PC-3 (cell line): ENCODE data around the gene PRKG2. TPM values are rescaled to one million over a fixed set of nuclear protein-coding genes. Genes with fewer than 3 reads are reported as not detected.

Experiments used
- ATAC-seq: fragments of 200-7000 bp; cut with Tn5 transposase; 2 replicates; pipeline ENCODE4 v1.9.1; 2020; ENCODE audit warnings: mild to moderate bottlenecking, moderate library complexity
- BruUV-seq: library from RNA; stranded (reverse); fragments of 400-500 nt; replicated peaks from 2 replicates; lab custom pipeline; 2021; lab: Mats Ljungman, UMichigan
- CTCF ChIA-PET: fragments of 300-600 bp; sonication (Branson Sonifier 250); formaldehyde crosslinking; loops from one replicate; lab custom pipeline; 2022; ENCODE audit warnings: antibody characterized with exemption; lab: Charles Lee
- POLR2A ChIA-PET: fragments of 300-600 bp; sonication (Branson Sonifier 250); formaldehyde crosslinking; loops from one replicate; lab custom pipeline; 2022; ENCODE audit warnings: antibody characterized with exemption; ENCODE audit not compliant: unreplicated experiment; lab: Charles Lee
- DNase-seq: peaks from one replicate; pipeline ENCODE4 v3.0.0-alpha.2; 2015
- H2AFZ ChIP-seq: fragments of 300-600 bp; sonication (generic); 2 replicates; pipeline ENCODE4 v1.6.0; 2016; ENCODE audit warnings: antibody characterized with exemption, low read length
- H3F3A ChIP-seq: fragments of 300-600 bp; sonication (generic); one replicate; pipeline ENCODE4 v1.6.0; 2017; ENCODE audit warnings: antibody characterized with exemption, low read length, control low read depth, mild to moderate bottlenecking; ENCODE audit not compliant: unreplicated experiment
- H3K27ac ChIP-seq: fragments of 300-600 bp; sonication (generic); 2 replicates; pipeline ENCODE4 v1.5.1; 2016; ENCODE audit warnings: mild to moderate bottlenecking, low read length
- H3K27me3 ChIP-seq: fragments of 300-600 bp; sonication (generic); 2 replicates; pipeline ENCODE4 v1.6.1; 2016; ENCODE audit warnings: low read length, mixed read lengths
- H3K36me3 ChIP-seq: fragments of 300-600 bp; sonication (generic); 2 replicates; pipeline ENCODE4 v1.6.1; 2016; ENCODE audit warnings: low read depth, mixed run types, low read length, mixed read lengths
- H3K4me1 ChIP-seq: fragments of 300-600 bp; sonication (generic); 2 replicates; pipeline ENCODE4 v1.5.1; 2016; ENCODE audit warnings: low read length; ENCODE audit not compliant: insufficient read depth
- H3K4me2 ChIP-seq: fragments of 300-600 bp; sonication (generic); 2 replicates; pipeline ENCODE4 v1.6.0; 2016; ENCODE audit warnings: low read length
- H3K4me3 ChIP-seq: fragments of 300-600 bp; sonication (generic); 2 replicates; pipeline ENCODE4 v1.5.1; 2016; ENCODE audit warnings: mild to moderate bottlenecking, low read length, mixed read lengths
- H3K79me2 ChIP-seq: fragments of 300-600 bp; sonication (generic); 2 replicates; pipeline ENCODE4 v1.6.1; 2017; ENCODE audit warnings: low read length, mixed read lengths
- H3K9ac ChIP-seq: fragments of 300-600 bp; sonication (generic); 2 replicates; pipeline ENCODE4 v1.6.0; 2016; ENCODE audit warnings: mild to moderate bottlenecking, low read length
- H3K9me2 ChIP-seq: fragments of 300-600 bp; sonication (generic); replicated peaks from 2 replicates; pipeline ENCODE4 v1.6.1; 2016; ENCODE audit warnings: mixed run types, low read length, mixed read lengths
- H3K9me3 ChIP-seq: fragments of 300-600 bp; sonication (generic); 2 replicates; pipeline ENCODE4 v1.6.1; 2016; ENCODE audit warnings: low read length, mixed read lengths
- H4K20me1 ChIP-seq: fragments of 300-600 bp; sonication (generic); 2 replicates; pipeline ENCODE4 v1.6.1; 2016; ENCODE audit warnings: low read length, mixed read lengths
- CTCF ChIP-seq: fragments of 300-600 bp; sonication (generic); conservative IDR thresholded peaks from 2 replicates; pipeline ENCODE4 v1.5.1; 2017; ENCODE audit warnings: antibody characterized with exemption, low read depth, mild to moderate bottlenecking, low read length
- EZH2 ChIP-seq: fragments of 300-600 bp; sonication (generic); IDR thresholded peaks from one replicate; pipeline ENCODE4 v1.6.1; 2017; ENCODE audit warnings: antibody characterized with exemption, mild to moderate bottlenecking, low read length; ENCODE audit not compliant: unreplicated experiment
- EZH2phosphoT487 ChIP-seq: fragments of 300-600 bp; sonication (generic); IDR thresholded peaks from 2 replicates; pipeline ENCODE4 v1.6.1; 2018; ENCODE audit warnings: mild to moderate bottlenecking, antibody characterized with exemption, low read length, borderline replicate concordance
- intact Hi-C: fragments of 100-400 bp; cut with micrococcal nuclease; formaldehyde crosslinking; loops from 2 replicates; pipeline ENCODE4 v1.9.0; 2023
- total RNA-seq: library from RNA; depleted of rRNA; stranded (reverse); fragments of >200 nt; gene quantifications from 2 replicates; pipeline ENCODE4 v1.2.3, GENCODE V29; 2014

The PRKG2 gene
- total RNA-seq, 1 experiment from 2014 or later: 0.55 TPM

- H3K9me3 ChIP-seq: no peaks in the 10 kb centered on the region
- BruUV-seq: no TSS peak
- H3K4me1 ChIP-seq: no peaks in the 10 kb centered on the region
- no peaks in the 10 kb centered on the region for H3K27me3 ChIP-seq
- ATAC-seq: no peak
- CTCF ChIA-PET: no interaction called here
- no peak overlapping the region for H3K4me3 ChIP-seq
- H3K79me2 ChIP-seq: no peaks in the 10 kb centered on the region
- POLR2A ChIA-PET: no interaction called here
- no peak overlapping the region for H3K27ac ChIP-seq
- no peak for DNase-seq
- no peaks in the 10 kb centered on the region for H4K20me1 ChIP-seq
- no peaks in the 10 kb centered on the region for H3K9me2 ChIP-seq
- H3K4me2 ChIP-seq: no peak overlapping the region
- H3K9ac ChIP-seq: no peak overlapping the region
- intact Hi-C loops: no loop called here
- no peaks in the 10 kb centered on the region for H3F3A ChIP-seq
- TF ChIP-seq EZH2phosphoT487: no peak
- no peak for TF ChIP-seq EZH2
- no peak for TF ChIP-seq CTCF
- no peaks in the 10 kb centered on the region for H3K36me3 ChIP-seq
- no peak overlapping the region for H2AFZ ChIP-seq
Measured at GRCh38 chr4:81204571-81204970, 10.5 kb downstream of the PRKG2 start.

- intact Hi-C loops: no loop called here
- no TSS peak for BruUV-seq
- POLR2A ChIA-PET: no interaction called here
Measured at GRCh38 chr4:81199831-81200230, 15.2 kb downstream of the PRKG2 start.

GRCh38 chr4:81198609-81199008 lies 16.4 kb downstream of the PRKG2 start:
- ChIA-PET POLR2A (no interaction called here), CTCF (no interaction called here)
- Histone ChIP-seq H3K4me2 (no peak overlapping the region), H3K27ac (no peak overlapping the region), H3F3A (no peaks in the 10 kb centered on the region), H3K27me3 (no peaks in the 10 kb centered on the region), H3K9me2 (no peaks in the 10 kb centered on the region), H3K36me3 (no peaks in the 10 kb centered on the region), H2AFZ (no peak overlapping the region), H3K79me2 (no peaks in the 10 kb centered on the region), H3K4me3 (no peak overlapping the region), H4K20me1 (no peaks in the 10 kb centered on the region), H3K4me1 (no peaks in the 10 kb centered on the region), H3K9ac (no peak overlapping the region), H3K9me3 (no peaks in the 10 kb centered on the region)
- no peak for ATAC-seq
- BruUV-seq: no TSS peak
- intact Hi-C loops: no loop called here
- TF ChIP-seq CTCF: no peak
- no peak for TF ChIP-seq EZH2
- TF ChIP-seq EZH2phosphoT487: no peak
- no peak for DNase-seq

More at GRCh38 chr4:81199831-81200230, 15.2 kb downstream of the PRKG2 start:
- Histone ChIP-seq H3K4me2 (no peak overlapping the region), H3K27ac (no peak overlapping the region), H3K4me1 (no peaks in the 10 kb centered on the region), H3K4me3 (no peak overlapping the region), H3K79me2 (no peaks in the 10 kb centered on the region), H3K9me2 (no peaks in the 10 kb centered on the region), H3K9me3 (no peaks in the 10 kb centered on the region), H2AFZ (no peak overlapping the region), H4K20me1 (no peaks in the 10 kb centered on the region), H3K9ac (no peak overlapping the region), H3F3A (no peaks in the 10 kb centered on the region), H3K27me3 (no peaks in the 10 kb centered on the region), H3K36me3 (no peaks in the 10 kb centered on the region)
- ATAC-seq (no peak), DNase-seq (no peak)
- no peak for TF ChIP-seq EZH2
- no peak for TF ChIP-seq CTCF
- no peak for TF ChIP-seq EZH2phosphoT487
- CTCF ChIA-PET: no interaction called here
